ENCODE data around the gene GMCL1. TPM values are rescaled to one million over a fixed set of nuclear protein-coding genes. Genes with fewer than 3 reads are reported as not detected.

Gene GMCL1, protein sequence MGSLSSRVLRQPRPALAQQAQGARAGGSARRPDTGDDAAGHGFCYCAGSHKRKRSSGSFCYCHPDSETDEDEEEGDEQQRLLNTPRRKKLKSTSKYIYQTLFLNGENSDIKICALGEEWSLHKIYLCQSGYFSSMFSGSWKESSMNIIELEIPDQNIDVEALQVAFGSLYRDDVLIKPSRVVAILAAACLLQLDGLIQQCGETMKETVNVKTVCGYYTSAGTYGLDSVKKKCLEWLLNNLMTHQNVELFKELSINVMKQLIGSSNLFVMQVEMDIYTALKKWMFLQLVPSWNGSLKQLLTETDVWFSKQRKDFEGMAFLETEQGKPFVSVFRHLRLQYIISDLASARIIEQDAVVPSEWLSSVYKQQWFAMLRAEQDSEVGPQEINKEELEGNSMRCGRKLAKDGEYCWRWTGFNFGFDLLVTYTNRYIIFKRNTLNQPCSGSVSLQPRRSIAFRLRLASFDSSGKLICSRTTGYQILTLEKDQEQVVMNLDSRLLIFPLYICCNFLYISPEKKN
- 25.4 TPM for total RNA-seq

DNA sequence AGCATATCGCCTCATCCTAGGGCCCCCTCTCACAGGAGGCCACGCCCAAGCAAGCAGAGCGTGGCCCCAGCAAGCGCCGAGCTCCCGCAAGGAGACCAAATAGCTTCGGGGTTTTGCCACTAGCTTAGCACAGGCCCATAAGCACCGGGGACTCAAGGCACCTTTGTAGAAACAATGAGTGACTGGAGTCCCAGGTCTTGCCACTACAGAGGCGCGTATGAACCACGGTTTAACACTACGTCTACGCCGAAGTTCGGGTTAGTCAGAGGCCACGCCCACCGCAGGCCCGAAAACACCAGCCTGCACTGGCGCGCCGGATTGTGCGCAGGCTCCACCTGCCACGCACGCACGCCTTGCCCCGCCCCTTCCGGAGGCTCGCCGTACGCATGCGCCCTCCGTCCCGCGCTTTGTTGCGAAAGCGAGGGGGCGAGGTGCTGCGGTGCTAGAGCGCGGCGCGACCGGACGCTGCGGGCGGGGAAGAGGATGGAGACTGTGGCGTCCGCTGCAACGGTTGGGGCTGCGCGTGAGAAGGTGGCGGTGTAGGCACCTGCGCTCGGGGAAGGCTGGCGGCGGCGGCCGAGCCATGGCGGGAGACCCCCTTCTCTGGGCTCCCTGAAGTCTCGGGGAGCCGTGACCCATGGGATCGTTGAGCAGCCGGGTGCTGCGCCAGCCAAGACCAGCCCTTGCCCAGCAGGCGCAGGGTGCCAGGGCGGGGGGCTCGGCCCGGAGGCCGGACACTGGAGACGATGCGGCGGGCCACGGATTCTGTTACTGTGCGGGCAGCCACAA is at the start of gene GMCL1:
Gene GMCL1 (plus strand): TSS at position 405 of the 789 bp plus-strand sequence. CDS start 233 bp downstream, at position 638.

DNA sequence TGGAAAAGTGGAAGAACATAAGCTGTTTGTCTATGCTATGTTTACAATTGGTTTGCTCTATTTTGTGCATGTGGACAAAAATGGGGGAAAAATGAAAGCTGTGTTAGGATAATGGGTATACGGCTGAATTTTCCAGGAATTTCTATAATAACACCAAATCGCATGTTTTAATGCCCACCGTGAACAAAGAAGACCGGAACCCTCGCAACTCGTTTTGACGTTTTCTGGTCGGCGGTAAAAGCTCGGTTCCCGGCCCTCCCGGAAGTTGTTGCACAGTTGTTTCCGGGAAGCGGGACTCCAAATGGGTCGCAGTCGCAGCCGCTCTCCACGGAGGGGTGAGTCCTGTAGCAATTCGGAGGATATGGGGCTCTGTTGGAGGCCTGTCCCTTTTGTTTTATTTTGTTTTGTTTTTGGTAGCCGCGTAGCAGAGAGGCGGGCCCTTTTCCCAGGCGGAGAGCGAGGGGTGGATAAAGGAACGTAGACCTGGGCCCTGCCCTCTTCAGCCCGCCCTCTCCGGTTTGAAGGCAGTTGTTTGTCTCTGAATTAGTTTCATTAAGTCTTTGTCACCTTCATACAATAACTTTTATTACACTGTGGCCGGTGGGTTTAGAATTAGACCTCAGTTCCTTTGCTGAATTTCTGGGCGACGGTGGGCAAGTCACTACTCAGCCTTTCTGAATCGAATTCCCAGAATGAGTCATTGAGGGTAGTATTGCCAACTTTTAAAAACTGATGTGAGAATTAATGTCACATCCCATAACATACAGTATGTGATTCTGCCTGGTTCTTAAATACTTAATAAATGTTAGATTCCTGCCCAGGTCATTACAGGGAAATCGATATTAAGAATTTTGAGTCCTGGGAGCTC is 64.5 kb downstream of the GMCL1 start, which contains the start of gene SNRNP27:
Gene SNRNP27 (plus strand): TSS at position 273 of the 868 bp plus-strand sequence. CDS start 29 bp downstream, at position 302.

DNA sequence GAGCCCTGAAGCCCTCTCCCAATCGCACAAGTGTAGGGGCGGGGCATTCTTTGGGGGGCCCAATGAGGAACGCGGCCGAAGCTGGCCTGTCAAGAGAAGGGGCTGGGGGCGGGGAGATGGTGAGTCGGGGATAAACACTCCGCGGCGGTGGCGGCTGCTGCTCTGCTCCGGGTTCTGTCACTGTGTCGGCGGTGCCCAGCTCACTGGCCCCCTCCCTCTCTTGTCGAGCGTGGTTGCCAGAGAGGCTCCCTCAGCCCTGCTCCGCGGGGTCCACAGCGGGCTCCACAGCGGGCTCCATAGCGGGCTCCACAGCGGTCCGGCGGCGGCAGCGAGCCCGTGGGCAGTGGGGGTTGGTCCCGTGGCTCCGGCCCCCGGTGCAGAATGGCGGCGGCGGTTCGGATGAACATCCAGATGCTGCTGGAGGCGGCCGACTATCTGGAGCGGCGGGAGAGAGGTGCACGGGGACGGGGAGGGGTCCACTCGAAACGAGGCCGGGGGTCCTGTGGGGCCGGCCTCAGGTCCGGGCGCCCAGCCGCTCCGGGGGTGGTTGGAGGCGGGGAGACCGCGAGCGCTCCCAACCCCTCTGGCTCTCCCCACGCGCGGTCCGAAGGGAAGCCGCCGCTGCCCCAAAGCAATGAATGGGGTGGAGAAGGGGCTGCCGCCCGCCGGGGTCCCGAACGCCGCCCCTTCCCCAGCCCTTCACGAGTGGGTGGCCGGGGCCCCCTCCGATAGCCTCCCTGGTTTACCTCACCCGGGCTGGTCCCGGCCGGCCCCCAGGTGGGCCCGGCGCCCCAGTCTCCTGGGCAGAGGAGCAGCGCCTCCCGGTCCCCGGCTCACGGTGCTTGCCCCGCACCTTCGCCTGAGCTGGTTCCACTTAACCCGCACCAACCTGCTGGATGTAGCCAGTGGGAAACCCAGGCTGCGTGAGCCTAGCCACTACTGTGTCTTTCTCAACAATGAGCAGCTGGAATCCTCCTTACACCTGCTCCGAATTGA is 85.8 kb downstream of the GMCL1 start, which contains the start of gene MXD1:
Gene MXD1 (plus strand): TSS at position 160 of the 996 bp plus-strand sequence. CDS start 222 bp downstream, at position 382.

Small RNA genes within 50 kb of the gene (small RNA-seq; reads per million reads assigned to genes)
- gene RPL23AP92 (ENCODE audit: low replicate concordance) = not detected

Other genes starting within 250 kb of the GMCL1 start
- gene AAK1, start 185.9 kb upstream of the GMCL1 start, total RNA-seq = 86.4 TPM
- 6.6 TPM for gene ANXA4, start 87.5 kb upstream of the GMCL1 start, total RNA-seq
- 58.2 TPM for gene SNRNP27, start 64.3 kb downstream of the GMCL1 start, total RNA-seq
- gene MXD1, start 85.4 kb downstream of the GMCL1 start, total RNA-seq = 11.3 TPM
- gene ASPRV1, start 132.0 kb downstream of the GMCL1 start, total RNA-seq = 8.8 TPM

Data from parietal lobe (tissue), 2 donors.